Renal cortex interstitium (tissue), 11 donors: ENCODE results near the gene ITFG1. TPM values are rescaled to one million over a fixed set of nuclear protein-coding genes. Genes with fewer than 3 reads are reported as not detected.

Source experiments
- DNase-seq, 11 donors: peaks; one replicate each; pipeline ENCODE4 v3.0.0-alpha.2; 2013; ENCODE audit warnings: low read depth in 9 of 11, low spot score in 4 of 11; ENCODE audit errors: extremely low read depth in 1 of 11
- polyA plus RNA-seq, 3 donors: library from polyadenylated mRNA; unstranded; fragments of 120-200 nt; gene quantifications; one replicate each; pipeline ENCODE4 v1.2.1, GENCODE V29; 2013; ENCODE audit not compliant: insufficient read length in 3 of 3

ITFG1 gene
- polyA plus RNA-seq, 3 donors: 98.9 to 129 (median 107) TPM

GRCh38 chr16:47309581-47310312 is 151.1 kb downstream of the ITFG1 start:
- DNase-seq: no peak

DNA sequence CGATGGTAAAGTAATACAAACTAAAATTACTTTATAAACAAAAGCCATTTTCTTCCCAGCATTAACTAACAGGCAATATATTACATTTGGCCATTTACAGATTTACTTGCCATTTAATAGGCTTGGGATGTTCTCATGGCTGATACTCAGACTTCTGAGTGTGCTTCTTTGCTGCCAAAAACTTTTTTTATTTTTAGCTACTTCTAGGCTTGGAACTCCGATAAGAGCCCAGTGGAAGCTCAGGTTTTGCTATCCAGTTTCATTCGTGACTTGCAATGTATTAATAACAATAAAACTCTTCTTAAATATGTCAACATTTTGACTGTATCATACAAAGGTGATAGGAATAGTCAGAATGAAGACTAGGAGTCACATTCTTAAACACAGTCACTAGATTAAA is 152.3 kb downstream of the ITFG1 start:
- DNase-seq: no peak

DNA sequence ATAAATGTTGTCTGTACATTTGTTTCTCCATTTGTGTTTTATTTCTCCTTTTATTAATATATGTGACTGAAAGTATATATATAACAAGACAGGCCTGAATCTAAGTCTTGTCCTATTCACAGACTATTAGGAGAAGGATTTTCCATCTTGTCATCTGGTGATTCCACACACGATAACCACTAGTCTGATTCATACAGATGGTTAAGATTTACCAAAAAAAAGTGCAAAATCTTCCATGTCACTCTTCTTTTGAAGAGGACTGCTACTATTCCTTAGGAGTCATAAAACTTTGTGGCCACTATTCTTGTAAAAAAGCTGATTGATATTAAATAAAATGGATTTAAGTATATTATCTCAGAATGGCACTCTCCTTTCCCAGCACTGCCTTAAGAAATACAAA is 156.3 kb downstream of the ITFG1 start:
- DNase-seq: no peak

GRCh38 chr16:47299587-47299986 is 161.3 kb downstream of the ITFG1 start:
- DNase-seq: no peak

GRCh38 chr16:47284999-47285398 is 175.9 kb downstream of the ITFG1 start:
- DNase-seq: no peak

GRCh38 chr16:47278306-47278970 is 182.4 kb downstream of the ITFG1 start:
- no peak for DNase-seq

DNA sequence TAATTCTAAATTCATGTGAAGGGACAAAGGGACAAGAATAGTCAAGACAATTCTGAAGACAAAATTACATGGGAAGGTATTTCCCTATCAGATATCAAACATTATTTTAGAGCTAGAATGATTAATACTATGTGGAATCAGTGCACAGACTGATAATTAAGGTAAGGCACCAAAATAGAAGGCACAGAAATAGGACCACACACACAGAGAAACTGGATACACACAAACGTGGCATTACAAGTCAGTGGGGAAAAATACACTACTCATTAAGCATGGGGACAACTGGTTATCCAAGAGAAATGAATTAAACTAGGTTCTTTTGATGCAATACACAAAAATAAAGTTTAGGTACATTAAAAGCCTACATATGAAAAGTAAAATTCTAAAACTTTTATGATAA is 184.3 kb downstream of the ITFG1 start:
- no peak for DNase-seq

DNA sequence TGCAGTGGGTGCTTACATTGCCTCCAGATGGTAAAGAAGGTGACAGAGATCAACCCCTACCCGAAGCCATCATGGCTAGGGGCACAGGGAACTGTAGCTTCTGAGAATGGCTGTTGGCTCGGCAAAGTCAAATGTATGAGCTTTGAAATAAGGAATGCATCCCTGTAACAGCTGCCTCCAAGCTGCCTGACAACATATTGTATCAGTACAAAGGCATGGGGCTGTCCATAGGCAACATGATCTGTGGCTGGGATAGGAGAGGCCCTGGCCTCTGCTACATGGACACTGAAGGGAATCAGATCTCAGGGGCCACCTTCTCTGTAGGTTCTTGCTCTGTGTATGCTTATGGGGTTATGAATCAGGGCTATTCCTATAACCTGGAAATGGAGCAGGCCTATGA is 197.9 kb downstream of the ITFG1 start:
- no peak for DNase-seq

DNA sequence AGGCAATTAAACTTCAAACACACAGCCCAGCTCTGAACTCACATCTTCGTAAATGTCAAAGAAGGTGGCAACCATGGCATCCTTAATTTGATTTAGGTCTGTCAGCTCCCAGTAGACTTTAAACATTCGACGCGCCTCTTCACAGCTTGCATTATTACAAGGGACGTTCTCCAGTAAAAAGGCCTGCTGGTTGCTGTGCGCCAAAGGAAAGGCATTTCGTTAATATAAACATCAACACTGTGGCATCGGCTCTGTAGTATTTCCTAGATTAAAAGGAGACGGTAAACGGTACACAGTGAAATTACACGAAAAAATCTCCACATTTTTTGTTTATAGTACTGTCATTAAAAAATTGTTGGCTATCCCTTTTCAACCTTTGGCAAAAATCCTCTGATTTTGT is 200.4 kb downstream of the ITFG1 start:
- no peak for DNase-seq

DNA sequence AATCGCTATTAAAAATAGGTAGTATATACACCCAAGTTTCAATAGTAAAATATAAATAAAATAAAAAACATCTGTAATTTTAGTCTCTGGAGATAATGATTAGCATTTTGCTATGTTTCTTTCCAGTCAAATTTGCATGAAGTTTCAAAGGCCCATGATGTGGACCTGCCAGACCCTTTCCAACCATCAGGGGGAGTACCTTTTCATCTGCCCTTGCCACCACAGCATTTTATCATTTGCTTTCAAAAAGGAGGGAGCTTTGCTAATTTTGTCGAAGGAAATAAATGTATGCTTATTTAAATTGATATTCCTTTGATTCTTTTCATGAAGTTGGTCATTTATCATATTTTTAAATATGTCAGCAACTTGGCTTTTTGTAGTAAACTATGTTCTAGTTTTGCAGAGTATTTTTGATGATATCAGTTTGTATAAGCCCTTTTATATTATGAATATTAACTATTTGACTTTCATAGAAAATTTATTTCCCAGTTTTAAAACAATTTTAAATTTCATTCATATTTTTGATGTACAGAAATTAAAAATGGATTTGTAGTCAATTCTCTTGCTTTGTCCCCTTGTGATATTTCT is 201.9 kb downstream of the ITFG1 start:
- DNase-seq: no peak

- peak in 5 of 11 donors; percentile 1 to 14 (median 7) for DNase-seq
These were observed 206.1 kb downstream of the ITFG1 start for GRCh38 chr16:47254756-47255155.

GRCh38 chr16:47250983-47251382 is 209.9 kb downstream of the ITFG1 start:
- DNase-seq: no peak

DNA sequence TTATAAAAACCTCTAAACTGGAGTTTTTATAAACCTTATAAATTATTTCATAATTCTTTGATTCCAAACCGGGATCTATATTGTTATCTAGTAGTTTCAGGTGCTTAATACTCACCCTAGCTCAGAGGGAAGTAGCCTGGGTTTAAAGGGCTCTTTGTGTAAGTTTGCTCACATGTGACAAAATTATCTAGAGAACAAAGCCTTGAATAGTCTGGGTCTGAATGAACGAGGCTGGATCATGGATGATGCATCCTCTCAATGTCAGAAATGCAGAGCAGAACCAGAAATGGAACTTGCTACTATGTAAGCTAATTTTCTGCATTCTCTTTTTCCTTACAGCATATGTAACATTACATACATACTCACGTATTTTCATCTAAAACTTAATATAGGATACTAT is 213.2 kb downstream of the ITFG1 start:
- DNase-seq: no peak

DNA sequence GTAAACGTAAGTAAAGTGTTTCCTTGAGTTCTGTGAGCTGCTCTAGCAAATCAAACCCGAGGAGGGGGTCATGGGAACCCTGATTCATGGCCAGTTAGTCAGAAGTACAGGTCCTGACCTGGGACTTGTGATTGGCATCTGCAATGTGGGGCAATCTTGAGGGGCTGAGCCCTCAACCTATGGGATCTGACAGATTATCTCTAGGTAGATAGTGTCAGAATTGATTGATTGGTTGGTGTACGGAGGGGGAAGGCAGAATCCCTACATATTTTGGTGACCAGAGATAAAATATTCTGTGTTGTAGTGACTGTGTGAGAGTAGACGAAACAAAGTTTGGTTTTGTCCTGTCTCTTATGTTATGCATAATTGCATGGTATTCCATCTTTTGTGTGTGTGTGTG is 216.7 kb downstream of the ITFG1 start:
- no peak for DNase-seq

GRCh38 chr16:47241061-47241460 is 219.8 kb downstream of the ITFG1 start:
- DNase-seq: no peak

GRCh38 chr16:47236716-47237115 is 224.1 kb downstream of the ITFG1 start:
- DNase-seq: no peak

DNA sequence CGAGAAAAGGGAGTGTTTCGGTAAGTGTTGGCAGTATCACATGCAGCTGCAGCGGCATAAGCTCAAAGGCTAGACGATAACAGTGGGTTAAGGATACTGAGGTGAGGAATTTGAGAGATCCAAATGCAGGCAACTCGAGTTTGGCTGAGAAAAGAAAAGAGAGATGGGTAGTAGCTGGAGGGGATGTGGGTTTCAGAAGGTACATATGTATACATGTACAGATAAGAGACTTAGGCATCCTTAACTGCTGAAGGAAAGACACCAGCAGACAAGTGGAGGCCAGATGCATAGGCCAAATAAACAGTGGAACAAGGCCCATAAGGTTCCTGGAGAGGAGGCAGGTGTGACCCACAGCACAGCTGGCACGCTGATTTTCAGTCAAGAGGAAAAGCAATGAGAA is 230.6 kb downstream of the ITFG1 start:
- DNase-seq: no peak

DNA sequence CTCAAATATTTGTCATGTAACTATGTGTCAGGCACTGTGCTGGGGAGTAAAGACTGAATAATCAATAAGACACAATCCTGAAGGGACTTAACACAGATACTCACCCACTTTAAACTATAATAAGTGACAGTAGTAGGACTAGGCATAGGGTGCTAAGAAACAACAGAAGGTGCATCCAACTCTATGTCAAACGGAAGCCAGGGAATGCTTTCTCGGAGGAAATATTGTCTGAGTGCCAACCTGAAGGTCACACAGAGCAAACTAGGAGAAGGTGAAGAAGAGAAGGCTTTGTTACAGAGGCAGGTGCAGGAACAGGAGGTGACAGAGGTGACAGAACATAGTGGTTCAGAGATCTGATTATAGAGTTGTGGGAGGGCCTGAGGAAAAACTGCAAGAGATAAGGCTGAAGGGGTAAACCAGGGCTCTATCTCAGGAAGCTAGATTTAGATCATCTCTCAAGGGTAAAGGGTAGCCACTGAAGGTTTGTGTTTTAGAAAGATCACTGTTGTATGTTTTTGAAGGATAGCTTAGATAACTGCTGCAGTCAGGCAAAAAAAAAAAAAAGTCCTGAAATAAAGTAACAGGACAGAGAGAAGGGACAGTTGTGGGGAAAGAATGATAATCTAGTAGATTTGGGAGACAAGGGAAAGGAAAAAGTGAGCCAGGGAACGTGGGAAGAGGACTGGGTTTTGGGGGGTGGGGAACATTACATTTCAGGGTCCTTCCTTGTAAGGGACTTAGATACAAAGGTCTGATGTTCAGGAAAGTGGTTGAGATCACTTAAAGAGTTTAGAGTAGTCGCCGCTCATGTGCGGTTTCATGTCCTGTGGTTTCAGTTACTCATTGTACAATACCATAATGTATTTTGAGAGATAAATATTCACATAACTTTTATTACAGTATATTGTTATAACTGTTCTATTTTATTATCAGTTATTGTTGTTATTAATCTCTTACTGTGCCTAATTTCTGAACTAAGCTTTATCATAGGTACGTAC is 231.5 kb downstream of the ITFG1 start:
- no peak for DNase-seq

DNA sequence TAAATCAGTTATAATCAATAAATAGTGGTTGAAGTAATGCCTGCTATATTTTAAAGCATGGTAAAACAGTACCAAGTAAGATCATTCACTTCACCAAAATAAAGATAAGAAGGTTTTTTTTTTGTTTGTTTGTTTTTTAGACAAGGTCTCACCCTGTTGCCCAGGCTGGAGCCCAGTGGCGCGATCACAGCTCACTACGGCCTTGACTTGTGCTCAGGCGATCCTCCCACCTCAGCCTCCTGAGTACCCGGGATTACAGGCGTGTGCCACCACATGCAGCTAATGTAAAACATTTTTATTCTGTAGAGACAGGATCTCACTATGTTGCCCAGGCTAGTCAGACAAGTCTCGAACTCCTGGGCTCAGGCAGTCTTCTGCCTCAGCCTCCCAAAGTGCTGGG is 232.6 kb downstream of the ITFG1 start:
- no peak for DNase-seq
